NCI-H1417 treated with DMSO at 0.1 percent for 48 hours (cell line): Measurements from ENCODE around the gene ZNF438.

Experiments
- DNase-seq: peaks from one replicate; lab custom pipeline; 2025; lab: John Stamatoyannopoulos, UW

Gene ZNF438

GRCh38 chr10:30878920-30879319 lies 152.7 kb downstream of the ZNF438 start:
- DNase-seq: no peak

GRCh38 chr10:30877111-30877510 lies 154.6 kb downstream of the ZNF438 start:
- no peak for DNase-seq

- no peak for DNase-seq
Observed at GRCh38 chr10:30873411-30873810, 158.3 kb downstream of the ZNF438 start.

- no peak for DNase-seq
Observed at GRCh38 chr10:30870896-30871295, 160.8 kb downstream of the ZNF438 start.

- DNase-seq: no peak
Observed at GRCh38 chr10:30869566-30869965, 162.1 kb downstream of the ZNF438 start.

- DNase-seq: no peak
Observed at GRCh38 chr10:30868611-30869010, 163.1 kb downstream of the ZNF438 start.

- no peak for DNase-seq
Observed at GRCh38 chr10:30866896-30867295, 164.8 kb downstream of the ZNF438 start.

- DNase-seq: no peak
Observed at GRCh38 chr10:30865141-30865926, 166.3 kb downstream of the ZNF438 start.

- DNase-seq: no peak
Observed at GRCh38 chr10:30863516-30864210, 168.0 kb downstream of the ZNF438 start.

GRCh38 chr10:30862486-30862885 lies 169.2 kb downstream of the ZNF438 start:
- no peak for DNase-seq

GRCh38 chr10:30861976-30862375 lies 169.7 kb downstream of the ZNF438 start:
- no peak for DNase-seq

- DNase-seq: no peak
Observed at GRCh38 chr10:30861221-30861620, 170.4 kb downstream of the ZNF438 start.

GRCh38 chr10:30858499-30858898 lies 173.2 kb downstream of the ZNF438 start:
- no peak for DNase-seq

GRCh38 chr10:30857803-30858202 lies 173.9 kb downstream of the ZNF438 start:
- DNase-seq: no peak

GRCh38 chr10:30855131-30855530 lies 176.5 kb downstream of the ZNF438 start:
- DNase-seq: no peak

GRCh38 chr10:30854656-30855055 lies 177.0 kb downstream of the ZNF438 start:
- DNase-seq: no peak

GRCh38 chr10:30853066-30853465 lies 178.6 kb downstream of the ZNF438 start:
- no peak for DNase-seq

GRCh38 chr10:30850776-30851175 lies 180.9 kb downstream of the ZNF438 start:
- DNase-seq: no peak

- DNase-seq: no peak
Observed at GRCh38 chr10:30849231-30850035, 182.2 kb downstream of the ZNF438 start.

GRCh38 chr10:30848396-30849032 lies 183.2 kb downstream of the ZNF438 start:
- no peak for DNase-seq

GRCh38 chr10:30847642-30848041 lies 184.0 kb downstream of the ZNF438 start:
- no peak for DNase-seq

GRCh38 chr10:30847199-30847598 lies 184.5 kb downstream of the ZNF438 start:
- no peak for DNase-seq
